Measurements from ENCODE around the gene C8B. TPM values are rescaled to one million over a fixed set of nuclear protein-coding genes. Genes with fewer than 3 reads are reported as not detected.

The C8B gene
- total RNA-seq, 1 experiment from 2014 or later, result not detected

DNA sequence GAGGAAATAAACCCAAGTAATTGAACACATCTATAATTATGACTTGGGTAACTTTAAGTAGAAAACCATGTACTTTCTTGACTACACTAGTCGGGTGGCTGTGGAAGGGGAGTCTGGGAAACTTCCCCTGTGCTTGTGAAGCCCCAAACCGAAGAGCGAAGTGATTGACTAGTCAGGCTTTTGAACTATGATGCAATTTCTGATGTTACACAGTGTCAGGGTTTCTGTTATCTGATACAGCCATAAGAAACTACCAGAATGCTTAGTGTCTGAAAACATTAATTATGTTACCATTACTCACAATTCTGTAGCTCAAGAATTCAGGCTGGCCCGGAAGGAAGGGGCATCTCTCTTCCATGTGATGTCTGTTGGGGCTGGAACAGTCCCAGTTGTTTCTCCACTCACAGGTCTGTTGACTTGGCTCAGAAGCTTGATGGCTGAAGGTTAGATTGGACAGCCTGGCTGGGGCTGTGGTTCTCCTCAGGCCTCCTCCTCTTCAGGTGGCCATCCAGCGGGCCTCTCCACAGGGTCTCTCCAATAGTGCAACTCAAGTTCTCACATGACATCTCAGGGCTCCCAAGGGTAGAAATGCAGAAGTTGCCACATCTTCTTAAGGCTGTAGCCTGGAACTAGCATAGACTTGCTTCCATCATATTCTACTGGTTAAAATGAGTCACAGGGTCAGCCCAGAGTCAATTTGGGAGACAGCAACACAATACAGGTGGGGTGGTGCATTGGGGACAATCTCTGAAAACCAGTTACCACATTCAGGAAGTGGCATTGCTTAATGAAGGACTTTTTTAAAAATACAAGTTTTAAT lies 8.3 kb upstream of the C8B start:
- Histone ChIP-seq H2BK15ac (ENCODE audit: low read depth, low read length) (no peak overlapping the region), H4K8ac (replicated peaks; ENCODE audit: insufficient read length, low read depth, low read length) (no peak overlapping the region), H3K27me3 (ENCODE audit: insufficient read depth, low read length) (no peaks in the 10 kb centered on the region), H4K91ac (ENCODE audit: insufficient read length, low read depth, low read length) (no peak overlapping the region), H2AFZ (ENCODE audit: low read length) (no peak overlapping the region), H2BK12ac (ENCODE audit: insufficient read length, low read depth, low read length) (no peak overlapping the region), H2BK120ac (ENCODE audit: low read depth, low read length, poor library complexity, severe bottlenecking) (no peak overlapping the region), H3K23me2 (ENCODE audit: insufficient read length, low read depth, low read length, poor library complexity, severe bottlenecking) (no peaks in the 10 kb centered on the region), H3K23ac (ENCODE audit: insufficient read length, low read depth, low read length) (no peak overlapping the region), H3K18ac (ENCODE audit: insufficient read length, low read depth, low read length) (no peak overlapping the region), H2BK5ac (ENCODE audit: insufficient read length, low read length) (no peak overlapping the region), H2AK5ac (ENCODE audit: insufficient read length, low read length) (no peak overlapping the region), H3K14ac (ENCODE audit: insufficient read depth, low read length) (no peak overlapping the region), H4K5ac (ENCODE audit: insufficient read length, low read depth, low read length) (no peak overlapping the region), H3K27ac (ENCODE audit: insufficient read length, low read depth, low read length) (no peak overlapping the region), H3K56ac (ENCODE audit: insufficient read length, low read depth, low read length) (no peak overlapping the region), H3T11ph (ENCODE audit: low read length) (no peak overlapping the region), H3K79me2 (ENCODE audit: insufficient read depth, low read length) (no peaks in the 10 kb centered on the region), H3K9ac (ENCODE audit: extremely low read depth, insufficient read length, low read length) (no peak overlapping the region), H3K9me3 (ENCODE audit: control insufficient read depth, low read depth, low read length) (no peaks in the 10 kb centered on the region), H3K4me2 (ENCODE audit: insufficient read depth, insufficient read length, low read length) (no peak overlapping the region), H2BK20ac (ENCODE audit: low read depth, low read length, poor library complexity, severe bottlenecking) (no peak overlapping the region), H3K4me1 (ENCODE audit: insufficient read depth, low read length) (no peaks in the 10 kb centered on the region), H4K20me1 (ENCODE audit: control insufficient read depth, insufficient read depth, insufficient read length) (no peaks in the 10 kb centered on the region), H3K79me1 (ENCODE audit: insufficient read depth, low read depth, low read length, poor library complexity, severe bottlenecking) (no peaks in the 10 kb centered on the region), H3K4ac (ENCODE audit: low read depth, low read length) (no peak overlapping the region)
- Mint-ChIP-seq H3K27ac (no peak overlapping the region), H3K4me1 (no peaks in the 10 kb centered on the region), H3K9me3 (no peaks in the 10 kb centered on the region), H3K4me3 (no peak overlapping the region), H3K27me3 (ENCODE audit: low read depth) (no peaks in the 10 kb centered on the region), H3K36me3 (ENCODE audit: insufficient read depth in 1 of 3, low read depth in 3 of 3) (no peaks in the 10 kb centered on the region)
- TF ChIP-seq, protein P1, sequence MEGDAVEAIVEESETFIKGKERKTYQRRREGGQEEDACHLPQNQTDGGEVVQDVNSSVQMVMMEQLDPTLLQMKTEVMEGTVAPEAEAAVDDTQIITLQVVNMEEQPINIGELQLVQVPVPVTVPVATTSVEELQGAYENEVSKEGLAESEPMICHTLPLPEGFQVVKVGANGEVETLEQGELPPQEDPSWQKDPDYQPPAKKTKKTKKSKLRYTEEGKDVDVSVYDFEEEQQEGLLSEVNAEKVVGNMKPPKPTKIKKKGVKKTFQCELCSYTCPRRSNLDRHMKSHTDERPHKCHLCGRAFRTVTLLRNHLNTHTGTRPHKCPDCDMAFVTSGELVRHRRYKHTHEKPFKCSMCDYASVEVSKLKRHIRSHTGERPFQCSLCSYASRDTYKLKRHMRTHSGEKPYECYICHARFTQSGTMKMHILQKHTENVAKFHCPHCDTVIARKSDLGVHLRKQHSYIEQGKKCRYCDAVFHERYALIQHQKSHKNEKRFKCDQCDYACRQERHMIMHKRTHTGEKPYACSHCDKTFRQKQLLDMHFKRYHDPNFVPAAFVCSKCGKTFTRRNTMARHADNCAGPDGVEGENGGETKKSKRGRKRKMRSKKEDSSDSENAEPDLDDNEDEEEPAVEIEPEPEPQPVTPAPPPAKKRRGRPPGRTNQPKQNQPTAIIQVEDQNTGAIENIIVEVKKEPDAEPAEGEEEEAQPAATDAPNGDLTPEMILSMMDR (conservative IDR thresholded peaks at IDR 0.05), result no peak
- no CpG with 5 or more reads among the region's 5 CpGs for WGBS (ENCODE audit: extremely low coverage, insufficient read length, low lambda C conversion rate)
- no peak for DNase-seq

Measured in H9 (cell line).